ENCODE measurements around the gene TLCD1. TPM values are rescaled to one million over a fixed set of nuclear protein-coding genes. Genes with fewer than 3 reads are reported as not detected.

The TLCD1 gene
- total and polyA plus RNA-seq, 2 of the 8 experiments (the other 6 are each of a cell fraction or from before 2014, with no cell fraction given), result 40.7 to 128 TPM

- H4K8ac ChIP-seq (ENCODE audit: extremely low read depth, insufficient read depth, low read length), result no peak overlapping the region
- CTCF ChIA-PET (ENCODE audit: partially characterized antibody), result interaction anchor here (0.6 to 1.3 kb wide), 4 partner anchors 11 to 45 kb away, joined by 3 to 4 read pairs (median 4); no protein-coding TSS in a partner anchor
- no peak overlapping the region for H2BK15ac ChIP-seq (ENCODE audit: low read length)
- no peak overlapping the region for H3K4ac ChIP-seq (replicated peaks; ENCODE audit: insufficient read length, low read depth, low read length)
- no peak overlapping the region for H2BK120ac ChIP-seq (replicated peaks; ENCODE audit: low read depth, low read length)
- no peak overlapping the region for H3K4me2 ChIP-seq (ENCODE audit: insufficient read depth in 1 of 2, low read depth in 2 of 2, low read length in 2 of 2)
- H2AK5ac ChIP-seq (ENCODE audit: low read depth, low read length), result no peak overlapping the region
- FAIRE-seq (no peak), DNase-seq (ENCODE audit: low read depth in 1 of 2, low spot score in 2 of 2) (no peak)
- no peak overlapping the region for H3K14ac ChIP-seq (ENCODE audit: insufficient read length)
- no peak overlapping the region for H3K27ac ChIP-seq (ENCODE audit: low read depth, low read length)
- H3K9me3 ChIP-seq (ENCODE audit: insufficient read depth in 2 of 2, low read depth in 1 of 2, low read length in 1 of 2), result no peaks in the 10 kb centered on the region
- no peak overlapping the region for H3K18ac ChIP-seq (ENCODE audit: extremely low read depth, low read length)
- H2BK5ac ChIP-seq (ENCODE audit: low read depth, low read length), result no peak overlapping the region
- no peaks in the 10 kb centered on the region for H3K27me3 ChIP-seq (replicated peaks in 1 of 4; ENCODE audit: control insufficient read depth in 3 of 4, extremely low read depth in 1 of 4, insufficient read depth in 3 of 4, low read length in 3 of 4)
- no peak overlapping the region for H3K56ac ChIP-seq (replicated peaks; ENCODE audit: insufficient read length, low read depth, low read length)
- H2BK12ac ChIP-seq (ENCODE audit: low read depth, low read length), result 0 out of 2 replicates have a peak overlapping the region, but pooled peaks have one; percentile 6
- peaks cover 9 to 15% of the 10 kb centered on the region in 2 experiments for H4K20me1 ChIP-seq (replicated peaks in 1 of 2; ENCODE audit: control insufficient read depth in 1 of 2, insufficient read depth in 2 of 2, low read length in 2 of 2)
- no peak overlapping the region for H4K91ac ChIP-seq (replicated peaks; ENCODE audit: insufficient read length, low read length)
- peaks cover 3% of the 10 kb centered on the region; the same call in 1 of the 2 replicates for H3K79me1 ChIP-seq (ENCODE audit: low read depth, low read length)
- POLR2A ChIA-PET (ENCODE audit: partially characterized antibody), result interaction anchor here (0.6 to 4.8 kb wide), 18 partner anchors 10 to 92 kb away, joined by 3 to 47 read pairs (median 4); partner anchors contain the start of genes BLTP2, RPL23A, RSKR and SDF2
- WGBS, 2 experiments (ENCODE audit: extremely low coverage in 1 of 2, insufficient coverage in 1 of 2, insufficient read length in 1 of 2, insufficient replicate concordance in 2 of 2, low coverage in 1 of 2, low lambda C conversion rate in 2 of 2, missing lambda C conversion rate in 1 of 2), result 82% methylated on average over 10 of the region's 10 CpGs; no CpG with 5 or more reads in 1 of the 2 experiments
- H2AFZ ChIP-seq (ENCODE audit: low read length), result no peak overlapping the region
- no peak overlapping the region for H3K23ac ChIP-seq (ENCODE audit: insufficient read length)
- peaks cover 0 to 15% of the 10 kb centered on the region in 2 experiments; a peak in 2 of 4 replicates for H3K79me2 ChIP-seq (ENCODE audit: control insufficient read depth in 1 of 2, insufficient read depth in 2 of 2, low read length in 2 of 2)
- H2BK20ac ChIP-seq (ENCODE audit: low read length), result no peak overlapping the region
- H3K9ac ChIP-seq (replicated peaks in 1 of 4; ENCODE audit: extremely low read depth in 1 of 4, low read depth in 3 of 4, low read length in 3 of 4), result no peak overlapping the region; a peak in 1 of 7 replicates
- no peak overlapping the region for H3K4me3 ChIP-seq (ENCODE audit: extremely low read depth in 1 of 4, insufficient read depth in 2 of 4, low read depth in 3 of 4, low read length in 4 of 4)
- peaks cover 0 to 11% (median 6%) of the 10 kb centered on the region in 4 experiments; a peak in 4 of 7 replicates for H3K4me1 ChIP-seq (replicated peaks in 1 of 4; ENCODE audit: control insufficient read depth in 3 of 4, insufficient read depth in 4 of 4, low read length in 3 of 4)
- peaks cover 4% of the 10 kb centered on the region for H3K23me2 ChIP-seq (ENCODE audit: low read depth, low read length)
- H4K5ac ChIP-seq (ENCODE audit: insufficient read length, low read depth, low read length), result no peak overlapping the region
- H3K36me3 ChIP-seq (ENCODE audit: control insufficient read depth in 2 of 4, insufficient read depth in 4 of 4, low read length in 3 of 4), result peaks cover 7 to 24% (median 19%) of the 10 kb centered on the region in 4 experiments; a peak in 7 of 8 replicates
- no peak for TF ChIP-seq RXRA (IDR thresholded peaks at IDR 0.05; ENCODE audit: insufficient read depth, low read depth, low read length)
Observed at GRCh38 chr17:28705728-28706334, 20.2 kb downstream of the TLCD1 start.
